ENCODE results near the gene CEP70.

- TF ChIP-seq CTCF (IDR thresholded peaks at IDR 0.05) (no peak), POLR2A (IDR thresholded peaks at IDR 0.05) (no peak)
Observed at GRCh38 chr3:138457863-138458735, 136.0 kb downstream of the CEP70 start.
